GM12878 (cell line): ENCODE measurements around the gene ADCYAP1. TPM values are rescaled to one million over a fixed set of nuclear protein-coding genes. Genes with fewer than 3 reads are reported as not detected.

ENCODE experiments used
- CBX3 ChIP-seq: fragments of 200-600 bp; sonication (generic); IDR thresholded peaks from 2 replicates; pipeline ENCODE4 v1.6.1; 2016; ENCODE audit warnings: low read depth, borderline replicate concordance
- SUZ12 ChIP-seq: fragments of 200-600 bp; sonication (generic); IDR thresholded peaks from one replicate; pipeline ENCODE4 v1.6.1; 2018; ENCODE audit warnings: antibody characterized with exemption, mild to moderate bottlenecking; ENCODE audit not compliant: unreplicated experiment
- polyA plus RNA-seq, 11 experiments: library from polyadenylated mRNA; depleted of rRNA in 4 of 11; unstranded in 6 of 11; stranded (reverse) in 5 of 11; fragments of >200 nt; fragmentation: Nextera tagmentation in 4 of 11; fragmentation: Illumina TruSeq in 1 of 11; extraction: Ambion mirVana in 4 of 11; extraction: Trizol in 1 of 11; gene quantifications; 1 replicate in 1 of 11; 2 replicates in 10 of 11; pipeline versions ENCODE4 v1.2.1 to v1.2.3, GENCODE V29; 2011 to 2016; ENCODE audit warnings: inconsistent platforms in 2 of 11, missing spikeins in 2 of 11, low read depth in 1 of 11
- total RNA-seq, 4 experiments: library from RNA; depleted of rRNA in 3 of 4; stranded (reverse); fragments of >200 nt in 3 of 4; fragmentation: Illumina TruSeq in 1 of 4; extraction: Trizol in 1 of 4; gene quantifications; 2 replicates each; pipeline versions ENCODE4 v1.2.1 to v1.2.3, GENCODE V29; 2013 to 2021
- TF ChIP-seq, protein P1 (sequence below): fragments of 450-650 bp; conservative IDR thresholded peaks from 2 replicates; pipeline ENCODE4 v1.6.1; 2017; ENCODE audit warnings: mild to moderate bottlenecking, moderate library complexity
- TF ChIP-seq, protein P2 (sequence below): fragments of 450-650 bp; IDR thresholded peaks from 2 replicates; pipeline ENCODE4 v1.6.1; 2017; ENCODE audit warnings: mild to moderate bottlenecking
- TF ChIP-seq, protein P3 (sequence below): IDR thresholded peaks from 2 replicates; pipeline ENCODE4 v1.6.1; 2011; ENCODE audit warnings: mild to moderate bottlenecking, low read depth, low read length, moderate library complexity; ENCODE audit not compliant: insufficient replicate concordance
- TF ChIP-seq, protein P4 (sequence below): fragments of 450-650 bp; IDR thresholded peaks from 2 replicates; pipeline ENCODE4 v1.6.1; 2017; ENCODE audit warnings: mild to moderate bottlenecking, moderate library complexity

The ADCYAP1 gene
- total and polyA plus RNA-seq, 10 of the 15 experiments (the other 5 are each of a cell fraction or from before 2014, with no cell fraction given): 0.02 TPM; not detected in 9

DNA sequence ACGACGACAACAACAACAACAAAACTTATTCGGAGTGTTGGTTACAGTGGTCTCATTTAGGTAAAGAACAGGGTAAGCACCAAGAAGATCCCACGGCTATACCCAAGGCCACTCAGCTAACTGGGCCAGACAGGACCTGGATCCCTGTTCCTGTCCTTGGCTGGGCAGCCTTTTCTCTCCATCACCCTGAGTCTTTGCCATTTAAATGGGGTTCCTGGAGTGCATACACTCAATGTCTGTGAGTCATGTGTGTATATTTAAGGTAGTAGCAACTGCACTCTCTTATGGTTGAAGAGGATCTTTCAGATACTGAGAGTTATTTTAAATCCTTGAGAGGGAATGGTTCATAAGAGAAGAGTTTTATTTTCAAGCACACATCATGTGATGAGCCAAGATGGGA is 35.3 kb downstream of the ADCYAP1 start (continued):
- TF ChIP-seq, protein P1, sequence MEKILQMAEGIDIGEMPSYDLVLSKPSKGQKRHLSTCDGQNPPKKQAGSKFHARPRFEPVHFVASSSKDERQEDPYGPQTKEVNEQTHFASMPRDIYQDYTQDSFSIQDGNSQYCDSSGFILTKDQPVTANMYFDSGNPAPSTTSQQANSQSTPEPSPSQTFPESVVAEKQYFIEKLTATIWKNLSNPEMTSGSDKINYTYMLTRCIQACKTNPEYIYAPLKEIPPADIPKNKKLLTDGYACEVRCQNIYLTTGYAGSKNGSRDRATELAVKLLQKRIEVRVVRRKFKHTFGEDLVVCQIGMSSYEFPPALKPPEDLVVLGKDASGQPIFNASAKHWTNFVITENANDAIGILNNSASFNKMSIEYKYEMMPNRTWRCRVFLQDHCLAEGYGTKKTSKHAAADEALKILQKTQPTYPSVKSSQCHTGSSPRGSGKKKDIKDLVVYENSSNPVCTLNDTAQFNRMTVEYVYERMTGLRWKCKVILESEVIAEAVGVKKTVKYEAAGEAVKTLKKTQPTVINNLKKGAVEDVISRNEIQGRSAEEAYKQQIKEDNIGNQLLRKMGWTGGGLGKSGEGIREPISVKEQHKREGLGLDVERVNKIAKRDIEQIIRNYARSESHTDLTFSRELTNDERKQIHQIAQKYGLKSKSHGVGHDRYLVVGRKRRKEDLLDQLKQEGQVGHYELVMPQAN: no peak
- TF ChIP-seq, protein P2, sequence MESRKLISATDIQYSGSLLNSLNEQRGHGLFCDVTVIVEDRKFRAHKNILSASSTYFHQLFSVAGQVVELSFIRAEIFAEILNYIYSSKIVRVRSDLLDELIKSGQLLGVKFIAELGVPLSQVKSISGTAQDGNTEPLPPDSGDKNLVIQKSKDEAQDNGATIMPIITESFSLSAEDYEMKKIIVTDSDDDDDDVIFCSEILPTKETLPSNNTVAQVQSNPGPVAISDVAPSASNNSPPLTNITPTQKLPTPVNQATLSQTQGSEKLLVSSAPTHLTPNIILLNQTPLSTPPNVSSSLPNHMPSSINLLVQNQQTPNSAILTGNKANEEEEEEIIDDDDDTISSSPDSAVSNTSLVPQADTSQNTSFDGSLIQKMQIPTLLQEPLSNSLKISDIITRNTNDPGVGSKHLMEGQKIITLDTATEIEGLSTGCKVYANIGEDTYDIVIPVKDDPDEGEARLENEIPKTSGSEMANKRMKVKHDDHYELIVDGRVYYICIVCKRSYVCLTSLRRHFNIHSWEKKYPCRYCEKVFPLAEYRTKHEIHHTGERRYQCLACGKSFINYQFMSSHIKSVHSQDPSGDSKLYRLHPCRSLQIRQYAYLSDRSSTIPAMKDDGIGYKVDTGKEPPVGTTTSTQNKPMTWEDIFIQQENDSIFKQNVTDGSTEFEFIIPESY: no peak
- TF ChIP-seq CBX3: no peak
- TF ChIP-seq, protein P3, sequence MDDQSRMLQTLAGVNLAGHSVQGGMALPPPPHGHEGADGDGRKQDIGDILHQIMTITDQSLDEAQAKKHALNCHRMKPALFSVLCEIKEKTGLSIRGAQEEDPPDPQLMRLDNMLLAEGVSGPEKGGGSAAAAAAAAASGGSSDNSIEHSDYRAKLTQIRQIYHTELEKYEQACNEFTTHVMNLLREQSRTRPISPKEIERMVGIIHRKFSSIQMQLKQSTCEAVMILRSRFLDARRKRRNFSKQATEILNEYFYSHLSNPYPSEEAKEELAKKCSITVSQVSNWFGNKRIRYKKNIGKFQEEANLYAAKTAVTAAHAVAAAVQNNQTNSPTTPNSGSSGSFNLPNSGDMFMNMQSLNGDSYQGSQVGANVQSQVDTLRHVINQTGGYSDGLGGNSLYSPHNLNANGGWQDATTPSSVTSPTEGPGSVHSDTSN: no peak
- TF ChIP-seq, protein P4, sequence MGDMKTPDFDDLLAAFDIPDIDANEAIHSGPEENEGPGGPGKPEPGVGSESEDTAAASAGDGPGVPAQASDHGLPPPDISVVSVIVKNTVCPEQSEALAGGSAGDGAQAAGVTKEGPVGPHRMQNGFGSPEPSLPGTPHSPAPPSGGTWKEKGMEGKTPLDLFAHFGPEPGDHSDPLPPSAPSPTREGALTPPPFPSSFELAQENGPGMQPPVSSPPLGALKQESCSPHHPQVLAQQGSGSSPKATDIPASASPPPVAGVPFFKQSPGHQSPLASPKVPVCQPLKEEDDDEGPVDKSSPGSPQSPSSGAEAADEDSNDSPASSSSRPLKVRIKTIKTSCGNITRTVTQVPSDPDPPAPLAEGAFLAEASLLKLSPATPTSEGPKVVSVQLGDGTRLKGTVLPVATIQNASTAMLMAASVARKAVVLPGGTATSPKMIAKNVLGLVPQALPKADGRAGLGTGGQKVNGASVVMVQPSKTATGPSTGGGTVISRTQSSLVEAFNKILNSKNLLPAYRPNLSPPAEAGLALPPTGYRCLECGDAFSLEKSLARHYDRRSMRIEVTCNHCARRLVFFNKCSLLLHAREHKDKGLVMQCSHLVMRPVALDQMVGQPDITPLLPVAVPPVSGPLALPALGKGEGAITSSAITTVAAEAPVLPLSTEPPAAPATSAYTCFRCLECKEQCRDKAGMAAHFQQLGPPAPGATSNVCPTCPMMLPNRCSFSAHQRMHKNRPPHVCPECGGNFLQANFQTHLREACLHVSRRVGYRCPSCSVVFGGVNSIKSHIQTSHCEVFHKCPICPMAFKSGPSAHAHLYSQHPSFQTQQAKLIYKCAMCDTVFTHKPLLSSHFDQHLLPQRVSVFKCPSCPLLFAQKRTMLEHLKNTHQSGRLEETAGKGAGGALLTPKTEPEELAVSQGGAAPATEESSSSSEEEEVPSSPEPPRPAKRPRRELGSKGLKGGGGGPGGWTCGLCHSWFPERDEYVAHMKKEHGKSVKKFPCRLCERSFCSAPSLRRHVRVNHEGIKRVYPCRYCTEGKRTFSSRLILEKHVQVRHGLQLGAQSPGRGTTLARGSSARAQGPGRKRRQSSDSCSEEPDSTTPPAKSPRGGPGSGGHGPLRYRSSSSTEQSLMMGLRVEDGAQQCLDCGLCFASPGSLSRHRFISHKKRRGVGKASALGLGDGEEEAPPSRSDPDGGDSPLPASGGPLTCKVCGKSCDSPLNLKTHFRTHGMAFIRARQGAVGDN: no peak
- no peak for TF ChIP-seq SUZ12
